ENCODE measurements around the gene TNFSF11.
A peak's percentile ranks its signal among the peaks of the same experiment; 100 is the strongest.
"Not testable (repeated sequence)": the region's sequence is repeated elsewhere in the genome, so short reads cannot be mapped to it uniquely, and the experiment has no call there.

Gene TNFSF11

DNA sequence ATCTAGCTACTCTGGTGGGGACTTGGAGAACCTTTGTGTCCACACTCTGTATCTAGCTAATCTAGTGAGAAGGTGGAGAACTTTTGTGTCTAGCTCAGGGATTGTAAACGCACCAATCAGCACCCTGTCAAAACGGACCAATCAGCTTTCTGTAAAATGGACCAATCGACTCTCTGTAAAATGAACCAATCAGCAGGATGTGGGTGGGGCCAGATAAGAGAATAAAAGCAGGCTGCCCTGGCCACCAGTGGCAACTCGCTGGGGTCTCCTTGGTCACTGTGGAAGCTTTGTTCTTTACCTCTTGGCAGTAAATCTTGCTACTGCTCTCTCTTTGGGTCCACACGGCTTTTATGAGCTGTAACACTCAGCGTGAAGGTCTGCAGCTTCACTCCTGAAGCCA is 13.6 kb upstream of the TNFSF11 start:
- not testable (repeated sequence) for DNase-seq (ENCODE audit: low read depth)

DNA sequence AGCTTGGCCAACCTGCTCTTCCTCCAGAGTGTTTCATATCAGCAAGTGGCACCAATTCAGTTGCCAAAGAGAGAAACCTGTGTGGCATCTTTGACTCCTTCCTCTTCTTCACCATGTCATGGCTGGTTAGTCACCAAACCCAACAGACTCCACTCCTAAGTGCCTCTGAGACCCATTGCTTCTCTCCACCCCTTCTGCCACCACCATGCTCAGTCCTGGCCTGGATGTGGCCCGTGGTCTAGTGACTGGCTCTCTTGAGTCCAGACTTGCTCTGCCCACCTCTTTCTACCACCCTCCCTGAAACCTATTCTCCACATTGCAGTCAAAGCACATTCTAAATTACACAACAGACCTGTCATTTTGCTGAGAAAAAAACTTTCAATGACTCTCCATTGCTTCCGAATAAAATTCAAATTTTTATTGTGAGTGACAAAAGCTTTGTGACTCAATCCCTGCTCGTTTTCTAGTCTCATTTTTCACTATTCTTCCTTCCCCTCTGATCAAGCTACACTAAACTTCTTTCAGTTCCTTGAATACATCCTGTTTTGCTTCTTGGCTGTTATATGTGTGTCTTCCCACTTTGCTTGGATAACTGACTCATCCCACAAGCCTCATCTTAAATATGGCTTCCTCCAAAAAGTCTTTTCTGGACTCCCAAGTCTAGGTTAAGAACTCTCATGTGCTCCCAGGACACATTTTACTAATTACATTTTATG is 12.0 kb upstream of the TNFSF11 start:
- DNase-seq (ENCODE audit: low read depth) = no peak

DNA sequence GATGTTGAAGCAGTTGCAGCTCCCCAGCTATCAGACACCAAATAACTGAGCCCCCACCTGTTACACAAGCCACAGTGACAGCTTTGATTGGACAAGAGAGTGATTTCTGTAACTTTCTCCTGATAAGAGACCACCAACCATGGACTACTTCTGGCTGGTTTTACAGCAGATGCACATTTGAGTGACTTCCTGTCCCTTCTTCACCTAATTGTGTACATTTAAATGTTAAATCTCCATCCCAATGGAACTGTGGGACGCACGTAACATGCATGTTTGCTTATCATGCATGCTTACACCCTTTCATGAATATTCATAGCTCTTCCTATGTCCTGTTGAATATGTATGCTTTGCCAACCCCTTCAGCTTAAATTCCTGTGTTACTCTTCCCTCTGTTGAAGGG is 6.0 kb upstream of the TNFSF11 start:
- no peak for DNase-seq (ENCODE audit: low read depth)

DNA sequence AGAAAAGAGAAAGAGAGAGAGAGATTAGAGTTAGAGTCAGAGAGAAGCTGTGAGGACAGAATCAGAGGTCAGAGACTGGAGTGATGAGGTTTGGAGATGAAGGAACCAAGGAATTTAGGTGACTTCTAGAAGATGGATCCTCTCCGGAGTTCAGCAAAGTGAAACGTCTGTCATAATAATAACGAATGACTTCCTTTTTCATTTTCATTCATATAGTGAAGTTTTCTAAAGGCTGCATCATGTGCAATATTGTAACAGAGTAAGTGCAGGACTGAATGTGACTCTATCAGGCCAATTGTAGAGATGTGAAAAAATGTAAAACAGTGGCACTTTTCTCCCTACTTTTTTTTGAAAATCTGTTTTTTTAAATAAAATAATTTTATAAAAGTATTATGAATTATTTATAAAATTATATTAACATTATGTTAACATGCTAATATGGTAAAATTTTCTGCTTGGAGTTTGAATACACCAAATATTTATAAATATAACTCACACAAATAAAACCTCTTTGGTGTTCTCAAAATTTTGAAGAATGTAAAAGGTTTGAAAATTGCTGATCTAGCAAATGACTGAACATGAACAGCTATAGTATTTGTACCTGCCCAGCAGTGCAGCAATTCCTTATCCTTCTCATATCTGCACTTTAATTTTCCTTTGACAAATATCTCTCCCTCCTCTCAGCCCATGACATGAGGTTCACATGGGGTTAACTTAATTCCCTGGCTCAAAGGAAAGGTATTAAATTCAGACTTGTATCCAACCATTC is 4.2 kb upstream of the TNFSF11 start:
- no peak for DNase-seq (ENCODE audit: low read depth)

DNA sequence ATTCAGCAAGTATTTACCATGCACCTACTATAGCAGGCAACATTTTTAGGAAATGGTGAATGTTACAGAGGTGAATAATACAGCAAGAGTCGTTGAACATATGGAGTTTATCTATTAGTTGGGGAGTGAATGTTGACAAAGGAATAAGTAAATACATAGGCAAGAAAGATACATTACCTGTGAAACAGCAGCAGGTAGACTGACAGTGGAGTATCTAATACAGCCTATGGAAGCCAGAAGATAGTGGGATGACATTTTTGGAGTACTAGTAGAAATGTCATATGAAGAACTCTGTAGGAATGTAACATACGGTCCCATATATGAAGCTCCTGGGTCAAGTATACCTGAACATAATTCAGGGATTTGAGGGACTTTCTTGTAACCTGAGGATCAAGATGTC is 2.1 kb upstream of the TNFSF11 start:
- DNase-seq (ENCODE audit: low read depth) = no peak

DNA sequence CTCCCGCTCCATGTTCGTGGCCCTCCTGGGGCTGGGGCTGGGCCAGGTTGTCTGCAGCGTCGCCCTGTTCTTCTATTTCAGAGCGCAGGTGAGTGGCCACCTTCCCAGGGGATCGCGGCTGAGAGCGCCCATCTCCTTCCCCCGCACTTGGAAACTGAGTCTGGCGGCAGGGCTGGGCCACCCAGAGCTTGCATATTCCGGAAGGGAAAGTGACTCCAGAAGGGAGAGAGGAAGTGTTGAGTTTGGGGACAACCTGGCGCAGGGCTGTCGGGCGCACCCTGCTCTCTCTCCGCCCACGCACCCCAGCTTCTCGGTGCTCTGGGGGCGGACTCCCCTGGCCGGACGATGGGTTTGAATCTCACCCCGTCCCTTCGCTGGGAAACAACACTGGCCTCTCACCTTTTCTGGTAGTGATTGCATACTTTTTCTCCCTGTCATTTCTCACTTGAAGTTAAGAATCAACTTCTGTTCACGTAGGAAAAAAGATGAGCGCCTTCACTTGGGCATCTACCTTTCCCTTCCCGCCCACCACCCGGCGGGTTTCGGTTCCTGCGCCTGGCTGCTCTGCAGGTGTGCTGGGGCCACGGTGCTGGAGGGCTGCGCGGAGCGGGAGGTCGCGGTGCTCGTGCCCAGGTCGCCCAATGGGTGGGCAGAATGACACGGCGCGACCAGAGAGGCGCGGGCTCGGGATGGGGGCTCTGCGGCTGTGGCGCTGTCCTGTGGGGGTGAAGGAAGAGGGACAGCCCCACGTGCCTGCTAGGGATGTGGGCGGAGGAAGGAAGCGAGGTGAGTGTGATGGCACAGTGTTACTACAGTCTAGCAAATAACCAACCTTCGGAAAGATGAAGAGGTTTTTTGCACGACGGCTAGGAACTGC is 721 bp downstream of the TNFSF11 start:
- no peak for DNase-seq (ENCODE audit: low read depth)

DNA sequence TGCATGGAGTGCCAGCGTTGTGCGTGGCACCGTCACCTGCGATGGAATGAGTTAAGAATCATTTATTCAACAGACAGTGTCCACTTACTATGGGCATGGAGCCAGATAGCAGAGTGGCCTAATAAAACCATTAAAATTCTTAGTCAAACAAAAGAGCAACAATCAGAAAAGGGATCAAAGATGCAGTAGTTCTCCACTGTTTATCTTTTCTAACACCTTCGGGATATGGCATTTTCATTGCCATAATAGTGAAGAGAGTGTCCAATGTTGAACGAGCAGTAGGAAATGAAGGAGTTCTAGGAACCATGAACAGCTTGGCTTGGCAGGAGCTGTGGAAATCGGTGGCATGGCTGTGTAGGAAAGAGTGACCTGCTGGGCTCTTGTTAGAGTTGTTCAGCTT is 2.0 kb downstream of the TNFSF11 start:
- no peak for DNase-seq (ENCODE audit: low read depth)

DNA sequence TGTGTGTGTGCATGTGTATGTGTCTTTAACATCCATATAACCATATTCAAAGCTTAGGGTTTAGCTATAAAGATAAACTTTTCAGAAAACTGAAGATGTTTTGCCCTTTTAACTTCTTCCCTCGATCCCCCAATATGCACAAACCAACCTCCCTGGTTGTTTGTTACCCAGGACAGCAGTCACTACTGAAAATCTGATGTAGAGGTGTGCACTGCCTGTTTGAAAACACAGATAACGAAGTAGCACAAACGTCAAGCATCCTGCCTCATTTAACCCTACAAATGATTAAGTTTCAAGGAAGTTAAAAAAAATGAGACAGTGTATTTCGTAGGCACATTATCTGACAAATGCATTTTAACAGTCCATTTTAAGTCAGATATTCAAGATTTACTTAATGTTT is 3.6 kb downstream of the TNFSF11 start:
- DNase-seq (ENCODE audit: low read depth) = no peak

DNA sequence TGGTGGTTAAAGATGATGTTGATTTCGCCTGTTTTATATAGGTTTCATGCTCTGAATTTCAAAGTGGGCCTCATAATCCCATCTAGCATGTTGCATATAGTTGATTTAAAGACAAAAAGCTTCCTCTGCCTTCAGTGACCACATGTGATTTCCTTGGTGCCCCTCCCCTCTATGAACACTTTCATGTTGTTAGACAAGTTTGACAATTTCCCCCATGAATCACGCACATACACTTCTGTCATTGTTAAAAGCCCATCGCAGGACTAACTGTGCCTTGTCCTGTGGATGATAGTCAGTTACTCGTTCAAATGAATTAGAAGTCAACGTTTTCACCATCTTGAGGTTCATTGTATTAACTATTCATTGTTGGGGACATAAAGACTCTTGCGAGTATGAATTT is 6.7 kb downstream of the TNFSF11 start:
- DNase-seq (ENCODE audit: low read depth) = no peak

DNA sequence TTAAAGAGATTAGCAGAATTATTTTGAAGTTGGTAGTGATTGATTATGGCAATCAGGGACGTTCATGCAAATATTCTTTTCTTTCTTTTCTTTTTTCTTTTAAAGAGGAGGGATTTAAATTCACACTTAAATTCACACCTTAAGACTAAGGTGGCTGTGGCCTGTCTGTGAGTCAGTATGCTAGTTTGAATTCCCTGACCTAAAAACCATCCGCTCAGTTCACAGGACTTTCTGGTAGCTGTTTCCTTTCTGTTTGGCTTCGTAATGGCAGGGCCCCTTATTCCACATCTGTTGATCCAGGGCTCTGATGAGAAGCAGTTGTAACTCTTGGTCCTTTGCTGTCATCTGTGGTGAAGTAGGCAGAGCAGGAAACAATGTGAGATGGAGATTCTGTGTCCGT is 7.5 kb downstream of the TNFSF11 start:
- DNase-seq (ENCODE audit: low read depth) = no peak

DNA sequence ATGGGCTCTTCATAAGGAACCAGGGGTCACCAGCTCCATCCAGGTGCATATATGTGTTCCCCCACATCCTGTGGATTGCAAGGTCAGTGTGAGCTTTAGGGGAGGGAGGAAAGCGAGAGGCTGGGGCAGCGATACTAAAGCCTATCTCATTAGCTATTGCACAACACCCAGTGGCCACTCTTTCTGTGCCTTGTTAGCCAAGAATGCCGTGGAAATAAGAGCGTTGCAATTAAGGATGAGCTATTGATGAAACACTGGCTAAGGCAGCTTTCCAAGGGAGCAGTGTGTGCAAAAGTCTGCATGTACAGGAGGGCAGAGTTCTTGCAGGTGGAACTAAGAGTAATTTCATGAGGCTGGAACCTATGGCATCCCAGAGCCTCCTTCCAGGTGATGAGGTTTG is 17.6 kb downstream of the TNFSF11 start:
- DNase-seq (ENCODE audit: low read depth) = no peak

DNA sequence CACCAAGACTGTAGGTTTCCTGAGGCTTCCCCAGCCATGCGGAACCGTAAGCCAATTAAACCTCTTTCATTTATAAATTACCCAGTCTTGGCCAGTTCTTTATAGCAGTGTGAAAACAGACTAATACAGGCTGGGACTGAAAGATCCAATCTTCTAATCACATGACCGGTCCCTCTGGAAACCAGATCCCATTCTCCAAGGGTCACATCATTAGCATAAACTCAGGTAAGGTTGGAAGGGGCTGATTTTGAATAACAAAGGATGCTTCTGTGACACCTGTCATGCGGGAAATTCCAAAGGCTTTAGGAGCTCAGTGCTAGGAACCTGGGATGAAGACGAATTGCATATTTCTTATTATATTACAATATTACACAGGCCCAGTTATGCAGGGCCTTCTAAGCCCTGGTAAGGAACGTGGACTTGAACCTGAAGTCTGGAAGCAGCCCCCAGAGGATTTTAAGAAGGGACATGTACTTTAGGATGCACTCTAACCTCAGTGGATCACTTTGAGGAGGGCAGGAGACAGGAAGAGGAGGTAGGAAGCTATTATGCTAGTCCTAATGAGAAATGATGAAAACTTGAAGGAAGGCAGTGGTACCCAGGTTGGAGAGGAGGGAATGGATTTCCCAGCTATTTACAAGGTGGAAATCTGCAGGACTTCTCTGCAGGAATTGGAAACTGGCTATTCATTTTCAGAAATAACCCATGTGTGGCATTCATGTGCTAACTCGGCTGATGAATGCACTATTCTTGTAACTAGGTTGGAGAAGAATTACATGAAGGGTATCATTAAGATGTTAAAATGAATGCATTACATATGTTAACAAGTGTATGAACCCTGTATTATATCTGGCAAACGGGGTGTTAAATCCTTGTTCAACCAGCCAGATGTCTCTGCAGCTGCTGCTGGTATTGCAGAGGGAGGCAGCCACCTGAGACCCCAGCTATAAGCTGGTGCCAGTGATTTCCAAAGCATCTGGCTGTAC is 19.3 kb downstream of the TNFSF11 start:
- no peak for DNase-seq (ENCODE audit: low read depth)

DNA sequence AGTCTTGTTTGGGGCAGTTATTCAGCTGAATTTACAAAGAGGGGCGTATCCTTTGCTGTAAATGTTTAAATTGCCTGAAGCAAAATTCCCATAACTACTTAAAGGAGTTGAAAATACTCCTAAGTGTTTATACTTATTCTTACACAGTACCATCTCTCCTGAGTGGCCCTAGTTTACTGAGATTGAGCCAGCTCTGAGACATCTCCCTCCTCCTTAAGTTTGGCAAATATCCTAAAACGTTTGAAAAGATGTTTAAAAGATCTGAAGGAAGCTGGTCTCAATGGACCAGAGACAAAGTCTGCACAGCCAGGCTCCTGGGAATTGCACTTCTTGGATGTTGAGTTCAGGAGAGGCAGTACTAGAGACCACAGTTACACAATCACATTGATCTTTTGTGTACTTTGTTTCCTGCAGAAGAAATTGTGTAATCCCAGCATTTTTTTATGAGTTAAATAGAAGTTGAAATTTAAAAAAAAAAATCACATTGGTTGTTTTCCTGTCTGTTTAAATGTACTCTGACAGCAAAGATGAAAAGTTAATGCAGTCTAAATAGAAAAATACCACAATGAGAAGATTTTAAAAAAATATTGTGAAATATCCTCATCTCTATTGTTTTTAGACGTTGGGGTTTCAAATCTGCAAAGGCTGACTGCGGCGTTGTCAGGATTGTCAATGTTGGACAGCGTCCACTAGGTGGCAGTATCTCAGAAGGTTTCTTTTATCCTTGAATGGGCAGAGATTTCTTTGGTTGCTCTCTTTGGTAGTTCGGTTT is 20.7 kb downstream of the TNFSF11 start:
- peak; percentile 40 for DNase-seq (ENCODE audit: low read depth)

DNA sequence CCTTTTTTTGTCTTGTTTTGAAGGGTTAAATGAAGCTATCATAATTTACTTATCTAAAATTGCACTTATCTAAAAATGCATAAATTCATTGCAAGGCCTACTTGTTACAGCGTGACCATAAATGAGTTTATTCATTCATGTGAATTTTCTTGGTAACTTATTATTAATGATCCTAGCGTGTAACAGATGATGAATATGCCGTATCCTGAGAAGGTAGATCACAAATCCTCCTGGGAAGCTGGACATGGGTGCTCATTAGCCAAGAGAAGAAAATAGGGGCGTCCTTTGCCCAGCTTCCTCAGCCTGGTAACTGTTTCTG is 21.3 kb downstream of the TNFSF11 start:
- no peak for DNase-seq (ENCODE audit: low read depth)

DNA sequence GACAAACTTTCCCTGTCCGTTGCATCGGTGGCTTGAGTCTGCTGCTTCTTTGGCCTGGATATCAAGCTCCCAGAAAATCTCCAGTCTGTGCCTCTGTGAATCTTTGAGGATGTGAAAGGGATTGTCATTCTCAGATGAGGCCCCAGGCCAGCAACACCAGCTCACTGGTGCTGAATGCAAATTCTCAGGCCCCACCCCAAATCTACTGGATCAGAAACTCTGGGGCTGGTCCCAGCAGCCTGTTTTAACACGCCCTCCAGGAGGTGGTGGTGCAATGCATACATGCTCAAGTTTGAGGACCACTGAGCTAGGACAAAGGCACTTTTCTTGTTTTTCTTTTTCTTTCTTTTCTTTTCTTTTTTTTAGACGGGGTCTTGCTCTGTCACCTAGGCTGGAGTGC is 23.6 kb downstream of the TNFSF11 start:
- DNase-seq (ENCODE audit: low read depth) = no peak

DNA sequence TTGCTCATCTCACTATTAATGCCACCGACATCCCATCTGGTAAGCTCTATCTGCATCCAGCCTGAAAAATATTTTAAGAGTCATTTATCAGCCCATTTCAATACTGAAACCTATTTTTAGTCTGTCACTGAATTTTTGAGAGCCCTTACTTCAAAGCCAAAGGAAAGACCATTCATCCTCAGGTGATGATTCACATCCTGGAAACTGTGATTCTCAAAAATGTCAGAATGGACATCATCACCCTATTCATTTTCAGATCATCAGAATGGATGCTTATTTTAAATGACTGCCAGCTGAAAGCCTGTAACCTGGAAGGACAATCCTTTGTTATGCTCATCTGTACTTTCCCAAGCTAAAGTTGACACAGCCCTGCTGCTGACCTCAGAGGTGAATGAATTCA is 27.0 kb downstream of the TNFSF11 start:
- DNase-seq (ENCODE audit: low read depth) = no peak

DNA sequence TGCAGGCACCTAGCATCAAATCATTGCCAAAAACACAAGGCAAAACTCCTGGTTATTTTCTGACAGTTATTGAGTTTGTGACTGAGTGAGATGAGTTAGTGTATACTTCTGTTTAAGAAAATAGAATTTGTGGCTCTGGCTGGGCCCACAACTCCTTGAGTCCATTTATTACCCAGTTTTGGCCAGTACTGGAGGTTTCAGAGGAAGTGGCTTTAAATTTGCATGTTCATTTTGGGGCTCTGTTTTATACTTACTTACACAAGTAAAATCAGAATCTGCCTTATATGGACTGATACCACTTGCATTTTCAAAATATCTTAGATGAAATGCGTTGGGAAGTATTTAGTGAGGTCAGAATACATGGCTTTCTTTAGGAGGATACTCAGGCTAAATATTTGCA is 29.0 kb downstream of the TNFSF11 start:
- DNase-seq (ENCODE audit: low read depth) = no peak

DNA sequence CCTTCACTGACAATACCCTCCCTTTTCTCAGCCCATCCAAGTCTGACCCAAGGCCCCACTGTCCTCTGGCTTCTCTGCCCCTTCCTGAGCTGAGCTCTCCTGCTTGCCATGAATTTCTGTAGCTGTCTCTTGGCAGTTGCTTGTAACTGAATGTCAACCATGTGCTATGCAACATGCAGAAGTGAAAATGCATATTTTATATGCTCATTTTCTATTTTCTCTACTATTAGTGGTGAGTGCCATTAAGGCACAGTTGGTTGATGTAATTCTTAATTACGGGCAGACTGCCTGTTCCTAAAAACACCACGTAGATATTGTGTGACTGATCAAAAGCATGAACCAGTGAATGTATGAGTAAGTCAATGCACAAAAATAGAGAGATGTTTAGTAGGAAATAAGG is 29.6 kb downstream of the TNFSF11 start:
- no peak for DNase-seq (ENCODE audit: low read depth)

DNA sequence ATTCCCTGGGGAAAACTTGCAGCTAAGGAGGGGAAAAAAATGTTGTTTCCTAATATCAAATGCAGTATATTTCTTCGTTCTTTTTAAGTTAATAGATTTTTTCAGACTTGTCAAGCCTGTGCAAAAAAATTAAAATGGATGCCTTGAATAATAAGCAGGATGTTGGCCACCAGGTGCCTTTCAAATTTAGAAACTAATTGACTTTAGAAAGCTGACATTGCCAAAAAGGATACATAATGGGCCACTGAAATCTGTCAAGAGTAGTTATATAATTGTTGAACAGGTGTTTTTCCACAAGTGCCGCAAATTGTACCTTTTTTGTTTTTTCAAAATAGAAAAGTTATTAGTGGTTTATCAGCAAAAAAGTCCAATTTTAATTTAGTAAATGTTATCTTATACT is 33.6 kb downstream of the TNFSF11 start:
- no peak for DNase-seq (ENCODE audit: low read depth)

DNA sequence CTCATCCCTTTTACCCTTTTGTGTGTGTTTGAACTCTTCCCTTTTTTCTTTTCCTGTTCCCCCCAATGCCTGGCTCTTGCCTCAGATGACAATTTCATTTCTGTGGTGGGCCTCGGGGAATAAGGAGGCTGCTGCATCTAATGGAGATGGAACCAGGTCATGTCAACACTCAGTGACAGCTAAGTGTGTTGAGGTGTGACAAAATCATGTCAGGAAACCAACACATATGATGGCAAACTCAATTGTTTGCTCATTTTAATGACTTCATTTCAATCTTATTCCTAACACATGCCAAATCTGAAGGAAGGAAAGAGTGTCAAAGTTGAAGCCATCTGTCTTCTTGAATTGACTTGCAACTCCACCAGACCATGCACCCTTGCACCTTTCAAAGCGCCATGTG is 36.7 kb downstream of the TNFSF11 start:
- DNase-seq (ENCODE audit: low read depth) = no peak

Measured in GM04504 (cell line).